ENCODE data around the gene EFEMP1.

Gene EFEMP1

GRCh38 chr2:55857766-55858165, 65.8 kb downstream of the EFEMP1 start:
- no peak for TF ChIP-seq GATA2 (IDR thresholded peaks at IDR 0.05; ENCODE audit: low read depth, low read length)

GRCh38 chr2:55856936-55857335, 66.6 kb downstream of the EFEMP1 start:
- TF ChIP-seq GATA2 (IDR thresholded peaks at IDR 0.05; ENCODE audit: low read depth, low read length) (no peak), GATA3 (IDR thresholded peaks at IDR 0.05; ENCODE audit: low read depth, low read length) (no peak)

GRCh38 chr2:55848096-55848495, 75.5 kb downstream of the EFEMP1 start:
- TF ChIP-seq GATA2 (IDR thresholded peaks at IDR 0.05; ENCODE audit: low read depth, low read length): no peak
- no peak for TF ChIP-seq GATA3 (IDR thresholded peaks at IDR 0.05; ENCODE audit: low read depth, low read length)

- TF ChIP-seq GATA2 (IDR thresholded peaks at IDR 0.05; ENCODE audit: low read depth, low read length) (no peak), GATA3 (IDR thresholded peaks at IDR 0.05; ENCODE audit: low read depth, low read length) (no peak)
These were observed 77.2 kb downstream of the EFEMP1 start for GRCh38 chr2:55846426-55846825.

- TF ChIP-seq GATA3 (IDR thresholded peaks at IDR 0.05; ENCODE audit: low read depth, low read length): no peak
- no peak for TF ChIP-seq GATA2 (IDR thresholded peaks at IDR 0.05; ENCODE audit: low read depth, low read length)
These were observed 78.6 kb downstream of the EFEMP1 start for GRCh38 chr2:55844986-55845385.

GRCh38 chr2:55843994-55844345, 79.6 kb downstream of the EFEMP1 start:
- TF ChIP-seq GATA3 (IDR thresholded peaks at IDR 0.05; ENCODE audit: low read depth, low read length) (no peak), GATA2 (IDR thresholded peaks at IDR 0.05; ENCODE audit: low read depth, low read length) (no peak)

GRCh38 chr2:55843096-55843993, 80.2 kb downstream of the EFEMP1 start:
- no peak for TF ChIP-seq GATA3 (IDR thresholded peaks at IDR 0.05; ENCODE audit: low read depth, low read length)
- TF ChIP-seq GATA2 (IDR thresholded peaks at IDR 0.05; ENCODE audit: low read depth, low read length): no peak

GRCh38 chr2:55842046-55842445, 81.5 kb downstream of the EFEMP1 start:
- no peak for TF ChIP-seq GATA3 (IDR thresholded peaks at IDR 0.05; ENCODE audit: low read depth, low read length)
- no peak for TF ChIP-seq GATA2 (IDR thresholded peaks at IDR 0.05; ENCODE audit: low read depth, low read length)

- TF ChIP-seq GATA3 (IDR thresholded peaks at IDR 0.05; ENCODE audit: low read depth, low read length) (no peak), GATA2 (IDR thresholded peaks at IDR 0.05; ENCODE audit: low read depth, low read length) (no peak)
These were observed 83.1 kb downstream of the EFEMP1 start for GRCh38 chr2:55840460-55840859.

GRCh38 chr2:55839182-55839819, 84.3 kb downstream of the EFEMP1 start:
- TF ChIP-seq GATA2 (IDR thresholded peaks at IDR 0.05; ENCODE audit: low read depth, low read length) (no peak), GATA3 (IDR thresholded peaks at IDR 0.05; ENCODE audit: low read depth, low read length) (no peak)

- no peak for TF ChIP-seq GATA3 (IDR thresholded peaks at IDR 0.05; ENCODE audit: low read depth, low read length)
- TF ChIP-seq GATA2 (IDR thresholded peaks at IDR 0.05; ENCODE audit: low read depth, low read length): no peak
These were observed 84.9 kb downstream of the EFEMP1 start for GRCh38 chr2:55838653-55839052.

- TF ChIP-seq GATA3 (IDR thresholded peaks at IDR 0.05; ENCODE audit: low read depth, low read length) (no peak), GATA2 (IDR thresholded peaks at IDR 0.05; ENCODE audit: low read depth, low read length) (no peak)
These were observed 86.5 kb downstream of the EFEMP1 start for GRCh38 chr2:55837073-55837472.

- no peak for TF ChIP-seq GATA3 (IDR thresholded peaks at IDR 0.05; ENCODE audit: low read depth, low read length)
- no peak for TF ChIP-seq GATA2 (IDR thresholded peaks at IDR 0.05; ENCODE audit: low read depth, low read length)
These were observed 95.7 kb downstream of the EFEMP1 start for GRCh38 chr2:55827855-55828254.

GRCh38 chr2:55826246-55826645, 97.3 kb downstream of the EFEMP1 start:
- TF ChIP-seq GATA3 (IDR thresholded peaks at IDR 0.05; ENCODE audit: low read depth, low read length): no peak
- no peak for TF ChIP-seq GATA2 (IDR thresholded peaks at IDR 0.05; ENCODE audit: low read depth, low read length)

- TF ChIP-seq GATA3 (IDR thresholded peaks at IDR 0.05; ENCODE audit: low read depth, low read length) (no peak), GATA2 (IDR thresholded peaks at IDR 0.05; ENCODE audit: low read depth, low read length) (no peak)
These were observed 99.0 kb downstream of the EFEMP1 start for GRCh38 chr2:55824551-55825096.
